Suprapubic skin (tissue), 4 donors: ENCODE data around the gene KCNG2.

ENCODE experiments used
- EP300 ChIP-seq: sonication (generic); formaldehyde crosslinking; IDR thresholded peaks from one replicate; pipeline ENCODE4 v1.6.1; 2017; ENCODE audit warnings: antibody characterized with exemption
- POLR2A ChIP-seq, 2 donors: fragments of 450-650 bp; IDR thresholded peaks; one replicate each; pipeline ENCODE4 v1.6.1; 2017; ENCODE audit warnings: antibody characterized with exemption in 2 of 2, mild to moderate bottlenecking in 2 of 2, moderate library complexity in 2 of 2
- POLR2AphosphoS5 ChIP-seq, 3 donors: sonication (generic); formaldehyde crosslinking; IDR thresholded peaks; one replicate each; pipeline ENCODE4 v1.6.1; 2017; ENCODE audit warnings: antibody characterized with exemption in 3 of 3
- TF ChIP-seq, protein P1 (sequence below), 2 donors: fragments of 200-600 bp in 1 of 2; fragments of 450-650 bp in 1 of 2; sonication (generic) in 1 of 2; IDR thresholded peaks; one replicate each; pipeline ENCODE4 v1.5.1; 2016 to 2019; ENCODE audit warnings: antibody characterized with exemption in 2 of 2, mild to moderate bottlenecking in 1 of 2, moderate library complexity in 1 of 2

GRCh38 chr18:79779021-79779699 lies 18.6 kb upstream of the KCNG2 start:
- TF ChIP-seq POLR2A (IDR thresholded peaks at IDR 0.05) (no peak), POLR2AphosphoS5 (IDR thresholded peaks at IDR 0.05) (no peak), EP300 (no peak)
- TF ChIP-seq, protein P1, sequence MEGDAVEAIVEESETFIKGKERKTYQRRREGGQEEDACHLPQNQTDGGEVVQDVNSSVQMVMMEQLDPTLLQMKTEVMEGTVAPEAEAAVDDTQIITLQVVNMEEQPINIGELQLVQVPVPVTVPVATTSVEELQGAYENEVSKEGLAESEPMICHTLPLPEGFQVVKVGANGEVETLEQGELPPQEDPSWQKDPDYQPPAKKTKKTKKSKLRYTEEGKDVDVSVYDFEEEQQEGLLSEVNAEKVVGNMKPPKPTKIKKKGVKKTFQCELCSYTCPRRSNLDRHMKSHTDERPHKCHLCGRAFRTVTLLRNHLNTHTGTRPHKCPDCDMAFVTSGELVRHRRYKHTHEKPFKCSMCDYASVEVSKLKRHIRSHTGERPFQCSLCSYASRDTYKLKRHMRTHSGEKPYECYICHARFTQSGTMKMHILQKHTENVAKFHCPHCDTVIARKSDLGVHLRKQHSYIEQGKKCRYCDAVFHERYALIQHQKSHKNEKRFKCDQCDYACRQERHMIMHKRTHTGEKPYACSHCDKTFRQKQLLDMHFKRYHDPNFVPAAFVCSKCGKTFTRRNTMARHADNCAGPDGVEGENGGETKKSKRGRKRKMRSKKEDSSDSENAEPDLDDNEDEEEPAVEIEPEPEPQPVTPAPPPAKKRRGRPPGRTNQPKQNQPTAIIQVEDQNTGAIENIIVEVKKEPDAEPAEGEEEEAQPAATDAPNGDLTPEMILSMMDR (IDR thresholded peaks at IDR 0.05) = no peak
